ENCODE data around the gene FAM107B. TPM values are rescaled to one million over a fixed set of nuclear protein-coding genes. Genes with fewer than 3 reads are reported as not detected.

FAM107B gene
- total and polyA plus RNA-seq, 4 donors: 38.4 to 85.4 (median 68.9) TPM

DNA sequence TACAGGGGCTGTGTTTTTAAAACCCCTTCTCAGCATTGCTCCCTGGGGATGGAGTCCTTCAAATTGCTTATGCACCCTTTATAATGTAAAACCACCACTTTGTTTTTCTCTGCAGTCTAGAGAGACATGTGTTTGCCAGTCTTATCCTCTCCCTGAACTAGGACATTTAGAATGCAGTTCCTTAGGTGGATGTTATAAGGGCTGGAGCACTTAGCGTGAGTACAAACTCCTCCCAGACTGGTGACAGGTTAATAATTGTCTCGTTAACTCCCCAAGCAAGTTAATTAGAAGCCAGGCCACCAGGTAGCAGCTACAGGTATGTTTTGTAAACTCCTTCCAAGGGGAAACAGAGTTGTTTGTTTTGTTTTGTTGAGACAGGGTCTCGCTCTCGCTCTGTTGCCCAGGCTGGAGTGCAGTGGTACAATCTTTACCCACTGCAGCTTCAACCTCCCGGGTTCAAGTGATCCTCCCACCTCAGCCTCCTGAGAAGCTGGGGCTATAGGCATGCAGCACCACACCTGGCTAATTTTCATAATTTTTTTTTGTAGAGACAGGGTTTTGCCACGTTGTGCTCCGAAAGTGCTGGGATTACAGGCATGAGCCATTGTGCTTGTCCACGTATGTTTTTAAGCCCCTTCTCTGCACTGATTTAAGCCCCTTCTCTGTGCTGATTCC lies 100.2 kb downstream of the FAM107B start:
- no peak overlapping the region for H3K4me3 ChIP-seq
- ATAC-seq (ENCODE audit: insufficient read depth, low FRiP score): peak; percentile 41

DNA sequence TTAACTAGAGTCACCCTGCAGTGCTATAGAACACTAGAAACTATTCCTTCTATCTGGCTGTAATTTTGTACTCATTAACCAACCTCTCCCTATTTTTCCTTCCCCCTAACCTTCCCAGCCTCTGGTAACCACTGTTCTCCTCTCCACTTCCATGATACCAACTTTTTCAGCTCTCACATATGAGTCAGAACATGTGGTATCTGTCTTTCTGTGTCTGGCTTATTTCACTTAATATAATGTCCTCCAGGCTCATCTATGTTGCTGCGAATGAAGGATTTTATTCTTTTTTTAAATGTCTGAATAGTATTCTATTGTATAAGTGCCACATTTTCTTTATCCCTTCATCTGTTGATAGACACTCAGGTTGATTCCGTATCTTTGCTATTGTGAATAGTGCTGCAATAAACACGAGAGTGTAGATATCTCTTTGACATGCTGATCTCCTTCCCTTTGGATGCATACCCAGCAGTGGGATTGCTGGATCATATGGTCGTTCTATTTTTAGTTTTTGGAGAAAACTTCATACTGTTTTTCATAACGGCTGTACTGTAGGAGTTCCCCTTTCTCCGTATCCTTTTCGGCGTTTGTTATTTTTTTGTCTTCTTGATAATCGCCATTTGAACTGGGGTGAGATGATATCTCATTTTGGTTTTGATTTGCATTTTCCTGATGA lies 101.4 kb downstream of the FAM107B start:
- DNase-seq: peak in 1 of 3 donors; percentile 53
- no peaks in the 10 kb centered on the region for H3K9me3 ChIP-seq (ENCODE audit: control insufficient read depth in 4 of 4, insufficient read depth in 3 of 4, low read length in 3 of 4)
- no peaks in the 10 kb centered on the region for H3K27me3 ChIP-seq (ENCODE audit: control insufficient read depth in 3 of 3, insufficient read depth in 3 of 3, low read length in 2 of 3)
- H3K4me1 ChIP-seq (ENCODE audit: control insufficient read depth in 5 of 5, insufficient read depth in 5 of 5, low read length in 5 of 5): peaks cover 0 to 20% (median 8%) of the 10 kb centered on the region in 5 donors
- H3K4me3 ChIP-seq: no peak overlapping the region
- WGBS, 2 donors: 30 to 64% methylated on average over 9 of the region's 9 CpGs
- no peaks in the 10 kb centered on the region for H3K36me3 ChIP-seq (ENCODE audit: control insufficient read depth in 4 of 4, insufficient read depth in 4 of 4, low read length in 4 of 4)
- TF ChIP-seq, protein P1, sequence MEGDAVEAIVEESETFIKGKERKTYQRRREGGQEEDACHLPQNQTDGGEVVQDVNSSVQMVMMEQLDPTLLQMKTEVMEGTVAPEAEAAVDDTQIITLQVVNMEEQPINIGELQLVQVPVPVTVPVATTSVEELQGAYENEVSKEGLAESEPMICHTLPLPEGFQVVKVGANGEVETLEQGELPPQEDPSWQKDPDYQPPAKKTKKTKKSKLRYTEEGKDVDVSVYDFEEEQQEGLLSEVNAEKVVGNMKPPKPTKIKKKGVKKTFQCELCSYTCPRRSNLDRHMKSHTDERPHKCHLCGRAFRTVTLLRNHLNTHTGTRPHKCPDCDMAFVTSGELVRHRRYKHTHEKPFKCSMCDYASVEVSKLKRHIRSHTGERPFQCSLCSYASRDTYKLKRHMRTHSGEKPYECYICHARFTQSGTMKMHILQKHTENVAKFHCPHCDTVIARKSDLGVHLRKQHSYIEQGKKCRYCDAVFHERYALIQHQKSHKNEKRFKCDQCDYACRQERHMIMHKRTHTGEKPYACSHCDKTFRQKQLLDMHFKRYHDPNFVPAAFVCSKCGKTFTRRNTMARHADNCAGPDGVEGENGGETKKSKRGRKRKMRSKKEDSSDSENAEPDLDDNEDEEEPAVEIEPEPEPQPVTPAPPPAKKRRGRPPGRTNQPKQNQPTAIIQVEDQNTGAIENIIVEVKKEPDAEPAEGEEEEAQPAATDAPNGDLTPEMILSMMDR (IDR thresholded peaks at IDR 0.05; ENCODE audit: control extremely low read depth, extremely low read depth): no peak
- no peak for ATAC-seq (ENCODE audit: insufficient read depth, low FRiP score)
- no peak overlapping the region for H3K27ac ChIP-seq (ENCODE audit: low read depth in 1 of 2, low read length in 1 of 2)
- no peak overlapping the region for H3K9ac ChIP-seq (ENCODE audit: insufficient read depth in 1 of 2, low read length in 2 of 2)

More for the DNA sequence above, 100.2 kb downstream of the FAM107B start:
- 80 to 83% methylated on average over 8 of the region's 8 CpGs for WGBS, 2 donors
- Histone ChIP-seq H3K27ac (ENCODE audit: low read depth in 1 of 2, low read length in 1 of 2) (no peak overlapping the region), H3K4me1 (ENCODE audit: control insufficient read depth in 5 of 5, insufficient read depth in 5 of 5, low read length in 5 of 5) (peaks cover 0 to 20% (median 8%) of the 10 kb centered on the region in 5 donors), H3K27me3 (ENCODE audit: control insufficient read depth in 3 of 3, insufficient read depth in 3 of 3, low read length in 2 of 3) (no peaks in the 10 kb centered on the region), H3K9ac (ENCODE audit: insufficient read depth in 1 of 2, low read length in 2 of 2) (no peak overlapping the region), H3K9me3 (ENCODE audit: control insufficient read depth in 4 of 4, insufficient read depth in 3 of 4, low read length in 3 of 4) (no peaks in the 10 kb centered on the region), H3K36me3 (ENCODE audit: control insufficient read depth in 4 of 4, insufficient read depth in 4 of 4, low read length in 4 of 4) (no peaks in the 10 kb centered on the region)
- DNase-seq: peak in 1 of 3 donors; percentile 46
- TF ChIP-seq, protein P1 (IDR thresholded peaks at IDR 0.05; ENCODE audit: control extremely low read depth, extremely low read depth): no peak

DNA sequence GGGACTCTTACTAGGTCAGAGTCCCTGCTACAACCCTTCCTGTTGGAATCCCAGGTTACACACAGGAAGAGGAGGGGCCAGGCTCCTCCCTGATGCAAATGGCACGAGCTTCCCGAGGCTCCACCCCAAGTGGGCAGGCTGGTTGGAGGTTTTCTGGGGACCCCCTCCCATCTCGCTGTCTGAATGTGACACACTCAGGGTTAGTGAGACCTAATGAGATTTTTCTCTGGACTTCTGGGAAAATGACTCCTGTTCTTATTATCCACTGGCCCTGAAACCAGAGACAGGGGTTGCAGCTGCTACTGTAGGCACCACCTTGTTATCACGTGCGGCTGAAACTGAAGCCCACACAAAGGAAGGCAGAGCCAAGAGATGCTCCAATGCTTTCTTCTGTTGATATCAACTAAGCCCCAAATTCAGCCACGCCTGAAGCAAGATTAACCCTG lies 103.3 kb downstream of the FAM107B start:
- no peaks in the 10 kb centered on the region for H3K9me3 ChIP-seq (ENCODE audit: control insufficient read depth in 4 of 4, insufficient read depth in 3 of 4, low read length in 3 of 4)
- ATAC-seq (ENCODE audit: insufficient read depth, low FRiP score) (no peak), DNase-seq (no peak)
- H3K27ac ChIP-seq (ENCODE audit: low read depth in 1 of 2, low read length in 1 of 2): peak overlapping the region in 1 of 2 donors; percentile 70
- H3K4me1 ChIP-seq (ENCODE audit: control insufficient read depth in 5 of 5, insufficient read depth in 5 of 5, low read length in 5 of 5): peaks cover 0 to 20% (median 8%) of the 10 kb centered on the region in 5 donors
- no peak overlapping the region for H3K4me3 ChIP-seq
- no peaks in the 10 kb centered on the region for H3K27me3 ChIP-seq (ENCODE audit: control insufficient read depth in 3 of 3, insufficient read depth in 3 of 3, low read length in 2 of 3)
- no peak overlapping the region for H3K9ac ChIP-seq (ENCODE audit: insufficient read depth in 1 of 2, low read length in 2 of 2)
- WGBS, 2 donors: 88 to 90% methylated on average over 6 of the region's 6 CpGs
- no peaks in the 10 kb centered on the region for H3K36me3 ChIP-seq (ENCODE audit: control insufficient read depth in 4 of 4, insufficient read depth in 4 of 4, low read length in 4 of 4)
- TF ChIP-seq, protein P1 (IDR thresholded peaks at IDR 0.05; ENCODE audit: control extremely low read depth, extremely low read depth): no peak

Measured in lung (tissue), 12 donors.